Fibroblast of lung (primary cell): ENCODE results near the gene OR4D2.

Experiments
- CTCF ChIP-seq, 2 donors: IDR thresholded peaks in 1 of 2; conservative IDR thresholded peaks in 1 of 2; 1 replicate in 1 of 2; 2 replicates in 1 of 2; pipeline ENCODE4 v1.5.1; 2011 to 2012; ENCODE audit warnings: low read length in 2 of 2, control low read depth in 1 of 2, inconsistent platforms in 1 of 2, low read depth in 1 of 2, mild to moderate bottlenecking in 1 of 2
- EZH2 ChIP-seq: IDR thresholded peaks from 2 replicates; pipeline ENCODE4 v1.5.1; 2012; ENCODE audit warnings: low read length, control low read depth, mild to moderate bottlenecking; ENCODE audit errors: missing control alignments

GRCh38 chr17:58207451-58207850 lies 40.7 kb downstream of the OR4D2 start:
- TF ChIP-seq CTCF (conservative IDR thresholded peaks at IDR 0.05 in 1 of 2, IDR thresholded peaks at IDR 0.05 in 1 of 2; ENCODE audit: low read depth in 1 of 2, low read length in 2 of 2) (no peak), EZH2 (no peak)
